HCT116 (cell line): ENCODE results near the gene DCDC2C. TPM values are rescaled to one million over a fixed set of nuclear protein-coding genes. Genes with fewer than 3 reads are reported as not detected.

ENCODE experiments used
- ATAC-seq: fragments of 200-7000 bp; cut with Tn5 transposase; 2 replicates; pipeline ENCODE4 v1.9.1; 2020; ENCODE audit warnings: mild to moderate bottlenecking, moderate library complexity
- BruUV-seq: library from RNA; stranded (reverse); fragments of 400-500 nt; replicated peaks from 2 replicates; lab custom pipeline; 2021; lab: Mats Ljungman, UMichigan
- CTCF ChIA-PET: fragments of 300-600 bp; sonication (Branson Sonifier 250); formaldehyde crosslinking; loops from one replicate; lab custom pipeline; 2021; ENCODE audit warnings: antibody characterized with exemption; lab: Charles Lee
- POLR2A ChIA-PET: fragments of 300-600, 350-600 bp; sonication (Branson Sonifier 250); formaldehyde crosslinking; loops from one replicate; lab custom pipeline; 2021; ENCODE audit warnings: antibody characterized with exemption; lab: Charles Lee
- RAD21 ChIA-PET, 2 experiments: fragments of 300-600 bp; sonication (Branson Sonifier 250); formaldehyde crosslinking; loops; one replicate each; lab custom pipeline; 2023; ENCODE audit warnings: low total read pairs in 2 of 2; ENCODE audit not compliant: uncharacterized antibody in 2 of 2, unreplicated experiment in 2 of 2, low non-redundant PET in 1 of 2; lab: Charles Lee
- DNase-seq: peaks from one replicate; pipeline ENCODE4 v3.0.0-alpha.2; 2010; ENCODE audit warnings: low read depth, low spot score
- H2AFZ ChIP-seq: fragments of 200-600 bp; shearing (Covaris generic), sonication (generic); 2 replicates; pipeline ENCODE4 v1.6.1; 2017; ENCODE audit warnings: low read depth, mixed run types, mixed read lengths, antibody characterized with exemption, low read length; ENCODE audit not compliant: poor library complexity, severe bottlenecking
- H3K27ac ChIP-seq: 2 replicates; pipeline ENCODE4 v1.5.1; 2012; ENCODE audit warnings: low read depth, low read length
- H3K27me3 ChIP-seq: fragments of 200-600 bp; sonication (generic); 2 replicates; pipeline ENCODE4 v1.6.1; 2016; ENCODE audit warnings: mixed run types, low read length, mixed read lengths; ENCODE audit not compliant: insufficient read depth
- H3K36me3 ChIP-seq, 2 experiments: fragments of 200-500 bp in 1 of 2; fragments of 200-600 bp in 1 of 2; sonication (Bioruptor generic) in 1 of 2; sonication (generic) in 1 of 2; 2 replicates each; pipeline versions ENCODE4 v1.5.1 to v1.6.1; 2014 to 2016; ENCODE audit warnings: low read length in 2 of 2, inconsistent platforms in 1 of 2, mixed read lengths in 1 of 2, mixed run types in 1 of 2; ENCODE audit not compliant: insufficient read depth in 2 of 2, control insufficient read depth in 1 of 2
- H3K4me1 ChIP-seq, 2 experiments: fragments of 200-600 bp in 1 of 2; sonication (generic) in 1 of 2; 2 replicates each; pipeline versions ENCODE4 v1.5.1 to v1.6.1; 2012 to 2017; ENCODE audit warnings: low read length in 2 of 2, inconsistent platforms in 1 of 2, mild to moderate bottlenecking in 1 of 2, mixed read lengths in 1 of 2, mixed run types in 1 of 2, moderate library complexity in 1 of 2; ENCODE audit not compliant: insufficient read depth in 2 of 2, control insufficient read depth in 1 of 2
- H3K4me2 ChIP-seq: fragments of 200-600 bp; sonication (generic); 2 replicates; pipeline ENCODE4 v1.6.1; 2017; ENCODE audit warnings: mixed run types, low read length, mixed read lengths
- H3K4me3 ChIP-seq, 2 experiments: fragments of 200-600 bp in 1 of 2; sonication (generic) in 1 of 2; replicated peaks in 1 of 2; 2 replicates each; pipeline ENCODE4 v1.5.1; 2011 to 2016; ENCODE audit warnings: low read length in 2 of 2, control low read depth in 1 of 2, low read depth in 1 of 2, mild to moderate bottlenecking in 1 of 2, mixed read lengths in 1 of 2, mixed run types in 1 of 2
- H3K79me2 ChIP-seq: fragments of 200-600 bp; sonication (generic); 2 replicates; pipeline ENCODE4 v1.6.1; 2017; ENCODE audit warnings: mild to moderate bottlenecking, mixed run types, low read length, moderate library complexity, mixed read lengths; ENCODE audit not compliant: insufficient read depth
- H3K9ac ChIP-seq: fragments of 200-600 bp; sonication (generic); 2 replicates; pipeline ENCODE4 v1.6.1; 2016; ENCODE audit warnings: low read length, mixed read lengths
- H3K9me2 ChIP-seq: fragments of 200-600 bp; sonication (generic), shearing (Covaris generic); 2 replicates; pipeline ENCODE4 v1.6.1; 2017; ENCODE audit warnings: mixed run types, mild to moderate bottlenecking, moderate library complexity; ENCODE audit not compliant: insufficient read depth
- H3K9me3 ChIP-seq, 2 experiments: fragments of 200-500 bp in 1 of 2; fragments of 200-600 bp in 1 of 2; sonication (Bioruptor generic) in 1 of 2; sonication (generic) in 1 of 2; 2 replicates each; pipeline ENCODE4 v1.6.1; 2014 to 2017; ENCODE audit warnings: low read length in 2 of 2, mixed read lengths in 2 of 2, inconsistent platforms in 1 of 2, low read depth in 1 of 2, mild to moderate bottlenecking in 1 of 2, mixed run types in 1 of 2, moderate library complexity in 1 of 2; ENCODE audit not compliant: control insufficient read depth in 1 of 2, insufficient read depth in 1 of 2
- H4K20me1 ChIP-seq: fragments of 200-600 bp; sonication (generic), shearing (Covaris generic); 2 replicates; pipeline ENCODE4 v1.6.1; 2017; ENCODE audit warnings: mixed run types, mild to moderate bottlenecking, moderate library complexity; ENCODE audit not compliant: insufficient read depth
- EGR1 ChIP-seq: IDR thresholded peaks from 2 replicates; pipeline ENCODE4 v1.6.1; 2012; ENCODE audit warnings: low read depth
- EZH2 ChIP-seq: fragments of 200-600 bp; sonication (generic); IDR thresholded peaks from 2 replicates; pipeline ENCODE4 v1.6.1; 2017; ENCODE audit warnings: antibody characterized with exemption, mixed run types
- JUND ChIP-seq: IDR thresholded peaks from 2 replicates; pipeline ENCODE4 v1.6.1; 2012
- POLR2AphosphoS5 ChIP-seq: IDR thresholded peaks from 2 replicates; pipeline ENCODE4 v1.6.1; 2011; ENCODE audit warnings: mild to moderate bottlenecking, low read depth, low read length, moderate library complexity
- RAD21 ChIP-seq: IDR thresholded peaks from 2 replicates; pipeline ENCODE4 v1.6.1; 2012; ENCODE audit warnings: low read depth, mild to moderate bottlenecking
- SP1 ChIP-seq: IDR thresholded peaks from 2 replicates; pipeline ENCODE4 v1.6.1; 2012; ENCODE audit warnings: low read depth
- YY1 ChIP-seq: IDR thresholded peaks from 2 replicates; pipeline ENCODE4 v1.6.1; 2011; ENCODE audit warnings: low read length, low read depth, moderate library complexity, mild to moderate bottlenecking; ENCODE audit not compliant: insufficient replicate concordance; ENCODE audit errors: extremely low read depth
- ZBTB33 ChIP-seq: IDR thresholded peaks from 2 replicates; pipeline ENCODE4 v1.6.1; 2011; ENCODE audit warnings: mild to moderate bottlenecking, low read length, moderate library complexity; ENCODE audit not compliant: insufficient replicate concordance; ENCODE audit errors: extremely low read depth
- ZFX ChIP-seq: fragments of 450-650 bp; IDR thresholded peaks from 2 replicates; pipeline ENCODE4 v1.6.1; 2017
- ZNF274 ChIP-seq: fragments of 200-500 bp; sonication (Bioruptor generic); IDR thresholded peaks from 2 replicates; pipeline ENCODE4 v1.6.1; 2014; ENCODE audit warnings: mild to moderate bottlenecking, low read depth, low read length, inconsistent platforms
- intact Hi-C: fragments of 100-400 bp; cut with micrococcal nuclease; formaldehyde crosslinking; loops from 2 replicates; pipeline ENCODE4 v1.10.0; 2022
- total RNA-seq: library from RNA; stranded (reverse); gene quantifications from one replicate; pipeline ENCODE4 v1.2.1, GENCODE V29; 2021; ENCODE audit not compliant: unreplicated experiment
- TF ChIP-seq, protein P1 (sequence below), 3 experiments: fragments of 200-600 bp in 1 of 3; sonication (generic) in 1 of 3; IDR thresholded peaks in 2 of 3; conservative IDR thresholded peaks in 1 of 3; 2 replicates each; pipeline ENCODE4 v1.5.1; 2012 to 2017; ENCODE audit warnings: low read depth in 2 of 3, low read length in 2 of 3, antibody characterized with exemption in 1 of 3, borderline replicate concordance in 1 of 3, control low read depth in 1 of 3, mild to moderate bottlenecking in 1 of 3, mixed read lengths in 1 of 3, mixed run types in 1 of 3, moderate library complexity in 1 of 3; ENCODE audit not compliant: insufficient read depth in 1 of 3

DCDC2C gene
- total RNA-seq, 1 experiment from 2014 or later, result not detected

DNA sequence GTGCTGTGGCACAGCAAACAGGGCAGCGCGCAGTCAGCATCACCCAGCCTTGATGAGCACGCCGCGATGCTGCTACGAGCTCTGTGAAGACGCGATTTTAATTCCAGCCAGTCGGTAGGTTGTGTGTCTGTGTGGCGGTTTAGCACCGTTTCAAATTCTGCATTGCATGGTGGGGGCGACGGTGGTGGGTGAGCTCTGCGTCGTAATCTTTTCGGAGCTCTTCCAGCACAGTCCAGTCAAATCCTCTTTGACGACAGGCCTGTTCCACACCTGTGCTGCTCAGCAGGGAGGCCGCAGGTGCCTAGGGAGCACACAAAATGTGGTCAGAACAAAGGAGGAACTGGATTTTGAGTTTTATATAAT, 36.8 kb upstream of the DCDC2C start:
- TF ChIP-seq EZH2 (no peak), JUND (no peak), YY1 (no peak), RAD21 (no peak), EGR1 (no peak), ZBTB33 (no peak), POLR2AphosphoS5 (no peak), SP1 (no peak), ZFX (no peak), ZNF274 (no peak)
- TF ChIP-seq, protein P1, sequence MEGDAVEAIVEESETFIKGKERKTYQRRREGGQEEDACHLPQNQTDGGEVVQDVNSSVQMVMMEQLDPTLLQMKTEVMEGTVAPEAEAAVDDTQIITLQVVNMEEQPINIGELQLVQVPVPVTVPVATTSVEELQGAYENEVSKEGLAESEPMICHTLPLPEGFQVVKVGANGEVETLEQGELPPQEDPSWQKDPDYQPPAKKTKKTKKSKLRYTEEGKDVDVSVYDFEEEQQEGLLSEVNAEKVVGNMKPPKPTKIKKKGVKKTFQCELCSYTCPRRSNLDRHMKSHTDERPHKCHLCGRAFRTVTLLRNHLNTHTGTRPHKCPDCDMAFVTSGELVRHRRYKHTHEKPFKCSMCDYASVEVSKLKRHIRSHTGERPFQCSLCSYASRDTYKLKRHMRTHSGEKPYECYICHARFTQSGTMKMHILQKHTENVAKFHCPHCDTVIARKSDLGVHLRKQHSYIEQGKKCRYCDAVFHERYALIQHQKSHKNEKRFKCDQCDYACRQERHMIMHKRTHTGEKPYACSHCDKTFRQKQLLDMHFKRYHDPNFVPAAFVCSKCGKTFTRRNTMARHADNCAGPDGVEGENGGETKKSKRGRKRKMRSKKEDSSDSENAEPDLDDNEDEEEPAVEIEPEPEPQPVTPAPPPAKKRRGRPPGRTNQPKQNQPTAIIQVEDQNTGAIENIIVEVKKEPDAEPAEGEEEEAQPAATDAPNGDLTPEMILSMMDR (IDR thresholded peaks at IDR 0.05 in 2 of 3, conservative IDR thresholded peaks at IDR 0.05 in 1 of 3; ENCODE audit: borderline replicate concordance in 1 of 3, insufficient read depth in 1 of 3, low read depth in 2 of 3, low read length in 2 of 3), result no peak
- intact Hi-C loops, result no loop called here
- Histone ChIP-seq H3K27me3 (no peaks in the 10 kb centered on the region), H3K79me2 (no peaks in the 10 kb centered on the region), H3K9me3 (no peaks in the 10 kb centered on the region), H3K36me3 (no peaks in the 10 kb centered on the region), H3K4me2 (no peak overlapping the region), H3K9ac (no peak overlapping the region), H4K20me1 (no peaks in the 10 kb centered on the region), H3K4me1 (peaks cover 4 to 15% of the 10 kb centered on the region in 2 experiments; a peak in 3 of 4 replicates), H2AFZ (no peak overlapping the region), H3K9me2 (no peaks in the 10 kb centered on the region), H3K4me3 (no peak overlapping the region), H3K27ac (no peak overlapping the region)
- no TSS peak for BruUV-seq
- ChIA-PET POLR2A (no interaction called here), RAD21 (no interaction called here), CTCF (no interaction called here)
- DNase-seq (no peak), ATAC-seq (no peak)
